HG03432 (cell line): ENCODE results near the gene FOXL3.

ENCODE experiments used
- ATAC-seq: cut with Tn5 transposase; IDR thresholded peaks from one replicate; pipeline ENCODE4 v1.9.1; 2021; ENCODE audit warnings: mild to moderate bottlenecking, moderate library complexity; ENCODE audit not compliant: unreplicated experiment

FOXL3 gene

DNA sequence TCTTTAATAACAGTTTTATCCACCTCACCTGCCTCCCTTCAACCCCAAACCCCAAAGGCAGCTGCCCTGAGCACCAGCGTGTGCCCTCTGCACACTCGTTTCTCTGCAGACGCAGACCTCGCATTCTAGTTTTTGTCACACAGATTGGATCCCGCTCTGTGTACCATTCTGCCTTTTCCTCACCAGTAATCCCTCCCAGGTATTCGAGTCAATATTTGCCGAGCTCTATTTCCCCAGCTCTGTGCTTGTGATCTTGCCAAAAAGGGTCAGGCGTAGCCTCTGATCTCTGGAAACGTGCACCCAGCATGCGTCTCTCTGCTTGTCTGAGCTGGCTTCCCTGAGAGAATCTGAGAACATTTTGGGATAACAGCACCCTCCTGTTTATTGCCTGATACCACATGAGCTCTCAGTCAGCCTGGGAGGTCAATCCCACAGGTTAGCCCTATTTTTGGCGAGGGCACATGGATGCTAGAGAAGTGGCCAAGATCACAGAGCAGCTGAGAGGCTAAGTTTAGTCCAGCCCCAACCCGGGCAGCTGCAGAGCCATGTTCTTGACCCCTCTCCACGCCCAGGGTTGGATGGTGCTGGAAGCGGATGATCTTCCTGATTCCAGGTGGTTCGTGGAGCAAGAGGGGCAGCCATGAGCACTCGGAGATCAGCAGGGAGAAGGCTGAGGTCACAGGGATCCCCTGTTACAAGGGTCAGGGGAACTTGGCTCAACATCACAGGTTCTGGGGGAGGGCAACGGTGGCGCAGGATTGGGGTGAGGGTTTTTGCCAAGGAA is 29.1 kb downstream of the FOXL3 start:
- no peak for ATAC-seq

DNA sequence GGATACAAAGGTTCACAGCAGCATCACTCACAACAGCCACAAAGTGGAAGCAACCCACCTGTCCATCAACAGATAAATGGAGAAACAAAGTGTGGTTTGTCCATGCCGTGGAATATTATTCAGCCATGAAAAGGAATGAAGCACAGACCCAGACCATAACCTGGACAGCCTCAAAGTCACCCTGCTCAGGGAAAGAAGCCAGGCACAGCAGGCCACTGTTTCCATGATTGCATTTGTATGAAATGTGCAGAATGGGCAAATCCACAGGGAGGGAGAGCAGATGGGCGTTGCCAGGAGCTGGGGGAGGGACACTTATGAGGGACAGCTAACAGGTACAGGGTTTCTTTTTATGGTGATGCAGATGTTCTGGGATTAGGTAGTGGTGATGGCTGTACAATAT is 30.3 kb downstream of the FOXL3 start:
- no peak for ATAC-seq

- ATAC-seq: no peak
Measured at GRCh38 chr7:322111-322671, 32.2 kb downstream of the FOXL3 start.

DNA sequence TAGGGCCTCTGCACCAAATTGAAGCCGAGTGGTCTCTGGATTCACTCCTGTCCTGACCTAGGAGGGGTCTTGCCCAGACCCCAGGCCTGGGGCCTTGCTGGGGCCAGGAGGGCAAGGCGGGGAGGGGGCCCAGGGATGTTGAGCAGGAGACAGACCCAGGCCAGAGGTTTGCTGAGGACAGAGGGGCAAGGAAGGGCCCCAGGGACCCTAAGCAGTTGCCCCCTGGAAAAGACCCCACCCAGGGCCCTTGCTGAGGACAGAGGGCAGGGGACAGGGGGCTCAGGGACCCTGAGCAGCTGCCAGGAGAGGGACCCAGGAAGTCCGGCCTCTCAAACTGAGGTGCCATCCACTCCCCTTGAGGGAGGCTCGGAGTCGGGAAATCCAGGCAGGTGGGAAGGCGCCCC is 32.7 kb downstream of the FOXL3 start:
- no peak for ATAC-seq

- ATAC-seq: no peak
Measured at GRCh38 chr7:323410-323809, 33.4 kb downstream of the FOXL3 start.

DNA sequence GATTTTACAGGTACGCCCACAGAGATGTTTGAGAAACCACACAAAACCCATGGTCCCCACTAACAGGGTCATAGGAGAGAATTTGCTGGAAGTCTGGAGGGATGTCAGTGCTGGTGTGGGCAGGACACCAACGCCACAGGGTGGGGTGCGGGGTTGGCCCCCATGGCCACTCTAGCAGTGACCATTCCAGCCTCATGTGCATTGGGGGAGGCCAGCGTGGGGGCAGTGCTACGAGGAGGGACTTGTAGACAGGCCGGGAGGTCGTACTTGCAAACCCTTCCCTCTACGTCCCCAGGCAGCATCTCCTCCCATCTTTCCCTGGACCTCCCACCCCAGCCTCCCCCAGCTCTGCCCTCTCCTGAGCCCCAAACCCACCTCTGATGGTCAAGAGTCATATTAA is 34.0 kb downstream of the FOXL3 start:
- ATAC-seq: no peak

GRCh38 chr7:325051-325798 is 35.3 kb downstream of the FOXL3 start:
- ATAC-seq: no peak

DNA sequence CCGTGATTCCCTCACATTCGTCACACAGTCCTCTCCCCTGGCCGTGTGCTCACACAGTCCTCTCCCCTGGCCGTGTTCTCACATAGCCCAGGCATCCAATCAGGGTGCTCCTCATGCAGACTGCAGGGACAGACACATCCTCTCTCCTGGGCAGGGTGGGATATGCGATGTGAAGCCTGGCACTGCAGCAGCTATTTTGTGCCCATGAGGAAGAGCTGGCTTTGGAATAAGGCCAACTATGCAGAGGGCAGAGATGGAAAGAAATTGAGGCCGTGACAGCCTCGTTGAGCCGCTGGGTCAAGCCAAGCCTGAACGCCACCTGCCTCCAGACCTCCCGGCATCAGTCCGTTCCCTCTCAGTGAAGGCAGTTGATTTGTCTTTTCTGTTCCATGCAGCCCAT is 35.8 kb downstream of the FOXL3 start:
- no peak for ATAC-seq

GRCh38 chr7:326273-326672 is 36.3 kb downstream of the FOXL3 start:
- no peak for ATAC-seq

DNA sequence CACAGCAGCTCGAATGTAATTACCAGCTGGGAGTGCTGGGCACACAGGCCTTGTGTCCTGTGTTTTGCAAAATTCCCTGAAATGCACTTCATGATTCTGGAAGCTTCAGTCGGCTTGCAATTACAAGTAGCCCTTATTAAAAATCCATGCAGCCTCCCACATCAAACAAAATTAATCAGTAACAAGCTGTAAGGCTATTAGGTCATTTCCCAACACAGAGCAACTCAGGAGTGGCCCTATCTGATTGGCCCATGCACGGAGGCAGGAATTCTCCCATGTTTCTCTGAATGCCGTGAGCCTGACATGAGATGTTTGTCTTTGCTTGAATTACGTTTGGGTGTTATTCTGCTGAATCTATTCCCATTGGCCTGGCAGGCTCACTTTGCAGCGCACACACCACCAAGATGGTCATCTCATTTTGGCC is 36.9 kb downstream of the FOXL3 start:
- no peak for ATAC-seq

DNA sequence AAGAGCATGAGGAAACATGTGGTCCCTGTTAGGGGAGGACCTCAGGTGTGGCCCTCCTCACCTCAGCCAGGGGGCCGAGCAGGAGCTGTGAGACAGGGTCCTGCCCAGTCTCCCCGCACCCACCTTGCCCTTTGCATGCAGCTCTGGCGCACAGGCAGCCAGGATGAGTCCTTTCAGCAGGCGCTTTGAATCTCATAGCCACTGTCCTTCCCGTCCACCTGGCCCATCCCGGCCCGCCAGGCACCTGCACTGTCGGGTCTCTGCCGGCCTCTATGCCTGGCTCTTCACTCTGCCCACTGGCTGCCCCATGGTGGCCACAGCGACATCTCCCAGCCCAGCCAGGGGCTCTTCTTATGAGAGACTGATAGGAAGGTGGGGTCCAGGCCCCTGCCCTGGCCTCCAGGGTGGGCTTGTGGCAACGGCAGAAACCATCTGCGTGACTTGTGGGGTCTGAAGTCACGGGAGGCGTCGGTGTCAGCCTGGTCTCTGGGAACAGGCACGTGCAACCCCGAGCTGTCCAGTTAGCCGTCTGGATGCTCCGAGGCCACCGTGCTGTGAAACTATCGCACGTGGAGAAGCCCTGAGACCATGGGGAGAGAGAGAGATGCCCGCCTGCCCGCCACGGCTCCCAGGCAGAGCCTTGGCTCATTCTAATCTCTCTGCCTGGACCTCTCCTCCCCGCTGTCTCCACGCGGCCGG is 37.4 kb downstream of the FOXL3 start:
- ATAC-seq: no peak

DNA sequence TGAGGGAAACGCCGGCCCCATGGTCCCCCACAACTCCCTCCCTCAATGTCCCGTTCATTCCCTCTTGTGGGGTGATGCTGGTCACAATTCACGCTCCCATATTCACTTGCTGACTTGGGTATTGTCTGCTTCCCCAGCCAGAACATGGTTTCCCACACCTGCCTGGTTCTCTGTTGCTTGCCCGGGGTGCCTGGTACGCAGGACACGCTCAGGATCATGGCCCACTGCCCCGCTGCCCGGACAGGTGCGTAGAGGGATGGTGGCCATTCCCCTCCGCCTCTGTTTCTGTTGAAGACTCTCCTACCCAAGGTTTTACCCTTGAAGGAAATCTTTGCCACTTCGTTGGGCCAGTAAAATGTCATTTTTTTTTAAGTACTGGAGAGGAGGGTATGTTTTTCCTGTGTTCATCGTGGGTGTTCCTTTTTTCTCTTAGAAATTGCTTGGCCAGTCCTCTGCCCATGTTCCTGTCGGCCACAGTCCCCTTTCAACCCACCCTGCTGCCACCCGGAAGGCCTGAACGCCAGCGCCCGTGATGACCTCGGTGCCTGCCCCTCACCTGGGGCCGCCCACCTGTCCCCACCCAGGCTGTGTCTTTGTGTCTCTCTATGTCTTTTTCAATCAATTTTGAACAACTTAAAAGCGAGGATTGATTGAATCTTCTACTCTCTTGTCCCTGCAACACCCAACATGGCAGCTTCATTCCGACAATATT is 38.2 kb downstream of the FOXL3 start:
- no peak for ATAC-seq

DNA sequence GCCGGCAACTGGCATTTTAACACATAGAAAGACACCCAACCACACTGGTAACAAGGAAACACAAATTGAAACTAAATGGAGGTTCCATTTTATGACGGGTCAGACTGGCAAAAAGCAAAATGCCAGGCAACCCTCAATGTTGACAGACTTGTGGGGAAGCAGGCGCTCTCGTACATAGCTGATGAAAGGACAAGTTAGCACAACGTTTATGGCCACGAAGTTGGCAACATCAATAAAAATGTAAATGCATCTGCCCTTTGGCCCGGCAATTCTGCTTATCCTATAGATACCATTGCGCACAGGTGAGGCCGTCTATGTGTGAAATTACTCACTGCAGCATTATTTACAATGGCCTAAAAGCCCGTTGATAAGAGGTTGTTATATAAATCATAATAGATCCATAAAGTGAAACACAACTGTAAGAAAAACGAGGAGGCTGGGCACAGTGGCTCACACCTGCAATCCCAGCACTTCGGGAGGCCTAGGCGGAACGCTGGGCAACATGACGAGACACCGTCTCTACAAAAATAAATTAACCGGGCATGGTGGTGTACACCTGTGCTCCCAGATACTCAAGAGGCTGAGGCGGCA is 39.8 kb downstream of the FOXL3 start:
- no peak for ATAC-seq

DNA sequence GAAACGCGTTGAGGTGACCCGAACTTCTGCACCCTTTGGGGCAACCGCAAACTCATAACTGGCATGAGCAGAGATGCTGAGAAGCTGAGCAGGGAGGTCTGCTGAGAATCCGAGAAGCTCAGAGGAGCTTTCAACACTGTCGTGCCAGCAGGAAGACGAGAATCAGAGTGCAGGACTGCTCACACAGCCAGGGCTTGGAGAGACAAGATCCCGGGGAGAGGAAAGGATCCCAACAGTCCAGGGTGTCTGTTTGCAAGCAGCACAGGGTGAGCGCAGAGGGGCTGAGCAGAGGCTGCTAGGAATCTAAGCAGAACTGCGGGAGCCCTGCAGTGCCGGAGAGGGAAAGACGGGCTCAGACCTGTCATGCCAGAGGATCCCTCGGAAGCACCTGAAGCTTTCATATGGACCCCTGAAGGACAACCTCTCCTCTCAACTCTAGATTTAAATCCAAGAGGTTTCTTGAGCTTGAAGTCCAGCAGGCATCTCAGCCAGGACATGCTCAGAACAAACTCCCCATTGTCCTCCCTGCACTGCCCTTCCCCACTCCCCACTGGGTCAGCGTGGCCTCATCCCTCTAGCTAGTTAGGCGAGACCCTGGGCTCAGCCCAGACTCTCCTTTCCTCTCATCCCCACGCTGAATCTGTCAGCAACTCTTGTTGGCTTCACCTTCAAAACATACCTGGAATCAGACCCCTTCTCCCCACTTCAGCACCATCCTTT is 40.7 kb downstream of the FOXL3 start:
- ATAC-seq: no peak

GRCh38 chr7:332020-332517 is 42.1 kb downstream of the FOXL3 start:
- no peak for ATAC-seq

DNA sequence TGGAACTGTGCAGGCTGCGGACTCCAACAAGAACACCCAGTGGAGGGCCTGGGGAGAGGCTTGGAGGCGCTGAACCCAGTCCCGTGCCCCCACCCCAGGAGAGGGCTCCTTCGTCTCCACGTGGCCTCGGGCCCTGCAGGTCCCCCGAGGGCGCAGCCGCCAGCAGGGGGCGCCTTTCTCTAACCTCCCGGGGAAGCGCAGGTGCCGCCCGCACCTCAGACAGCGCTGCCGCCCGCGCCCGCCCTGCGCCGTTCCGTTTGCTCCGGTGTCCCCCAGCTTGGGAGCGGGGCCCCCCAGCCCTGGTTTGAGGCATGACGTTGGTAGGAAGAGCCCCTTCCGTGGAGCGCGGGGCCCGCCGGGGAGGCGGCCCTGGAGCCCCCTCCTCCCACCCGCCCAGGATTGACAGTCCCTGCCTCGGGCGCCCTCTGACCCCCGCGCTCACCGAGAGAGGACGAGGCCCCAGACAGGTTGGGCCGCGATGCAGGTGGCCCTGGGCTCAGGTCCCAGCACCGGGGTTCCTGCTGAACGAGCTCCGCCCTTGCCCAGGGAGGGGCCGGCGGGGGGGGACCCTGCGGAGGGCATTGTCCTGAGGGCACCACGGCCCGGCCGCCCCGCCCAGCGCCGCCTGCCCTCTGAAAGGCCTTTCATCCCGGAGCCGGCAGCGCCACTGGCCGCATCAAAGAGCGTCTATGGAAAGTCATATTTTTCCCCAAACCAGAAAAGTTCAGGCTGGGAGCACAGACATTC is 42.8 kb downstream of the FOXL3 start:
- ATAC-seq: no peak

GRCh38 chr7:333393-333764 is 43.4 kb downstream of the FOXL3 start:
- ATAC-seq: no peak

DNA sequence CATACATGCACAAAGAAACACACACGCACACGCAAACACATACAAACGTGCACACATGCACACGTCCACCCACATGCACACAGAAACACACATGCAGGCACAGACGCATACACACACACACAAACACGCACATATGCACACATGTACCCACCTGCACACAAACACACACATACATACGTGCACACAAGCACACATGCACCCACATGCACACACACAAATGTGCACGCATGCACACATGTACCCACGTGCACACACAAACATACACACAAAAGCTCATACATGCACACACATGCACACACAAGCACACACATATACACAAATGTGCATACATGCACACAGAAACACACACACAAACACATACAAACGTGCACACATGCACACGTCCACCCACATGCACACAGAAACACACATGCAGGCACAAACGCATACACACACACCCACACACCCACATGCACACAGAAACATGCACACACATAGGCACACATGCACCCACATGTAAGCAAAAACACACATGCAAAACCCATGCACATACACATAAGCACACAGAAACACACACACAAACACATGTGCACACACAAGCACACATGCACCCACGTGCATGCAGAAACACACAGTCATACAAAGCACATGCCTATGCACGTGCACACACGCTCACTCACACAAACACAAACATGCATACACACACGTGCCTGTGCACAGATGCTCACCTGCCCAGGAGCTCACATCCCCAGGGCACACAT is 44.8 kb downstream of the FOXL3 start:
- ATAC-seq: no peak
